ENCODE data around the gene DNER.

DNER gene

DNA sequence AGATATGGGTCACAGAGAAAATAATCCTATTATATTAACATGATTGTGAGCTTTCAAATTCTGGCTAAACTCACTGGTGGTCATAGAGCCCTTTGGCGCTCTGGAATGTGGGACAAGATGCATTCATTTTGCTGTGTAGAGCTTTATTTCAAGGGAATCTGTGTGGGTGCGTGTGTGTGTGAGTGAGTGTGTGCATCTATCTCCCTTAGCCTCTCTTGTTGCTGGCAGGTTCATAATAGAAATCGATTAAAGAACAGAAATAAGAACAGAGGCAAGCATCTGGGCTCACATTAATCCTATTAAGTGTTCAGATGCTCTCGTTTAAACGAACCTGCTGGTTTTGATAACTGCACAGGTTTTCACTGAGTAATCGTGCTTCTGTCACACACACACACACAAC, 287.9 kb downstream of the DNER start:
- DNase-seq: no peak
- Histone ChIP-seq H3K9me3 (ENCODE audit: insufficient read depth, low read depth, low read length) (peaks cover 3% of the 10 kb centered on the region), H3K9ac (ENCODE audit: low read length) (no peak overlapping the region), H3K79me2 (ENCODE audit: control insufficient read depth, insufficient read depth, low read length, poor library complexity) (no peaks in the 10 kb centered on the region), H3K4me2 (ENCODE audit: low read length) (no peak overlapping the region), H4K8ac (ENCODE audit: low read depth, low read length) (no peak overlapping the region), H2BK5ac (ENCODE audit: low read depth, low read length, poor library complexity) (no peak overlapping the region), H4K91ac (ENCODE audit: low read depth, low read length) (no peak overlapping the region), H3K27me3 (ENCODE audit: insufficient read depth, low read length) (no peaks in the 10 kb centered on the region), H3K18ac (ENCODE audit: low read length) (no peak overlapping the region), H3K4me3 (ENCODE audit: low read depth, low read length) (no peak overlapping the region), H3K4me1 (ENCODE audit: control insufficient read depth in 1 of 2, insufficient read depth in 2 of 2, low read length in 2 of 2) (no peaks in the 10 kb centered on the region), H3K27ac (ENCODE audit: low read depth, low read length) (no peak overlapping the region), H2BK120ac (ENCODE audit: insufficient read depth, low read length, poor library complexity) (no peak overlapping the region), H2AK5ac (ENCODE audit: low read length) (no peak overlapping the region), H2BK12ac (ENCODE audit: low read length) (no peak overlapping the region), H3K14ac (ENCODE audit: low read length) (no peak overlapping the region), H3K23ac (ENCODE audit: low read length) (no peak overlapping the region), H2AFZ (ENCODE audit: insufficient read depth, low read length, poor library complexity) (no peak overlapping the region), H3K79me1 (ENCODE audit: low read length) (no peaks in the 10 kb centered on the region), H3K36me3 (ENCODE audit: control insufficient read depth in 1 of 2, insufficient read depth in 2 of 2, low read length in 2 of 2) (no peaks in the 10 kb centered on the region), H4K12ac (ENCODE audit: low read depth, low read length) (no peak overlapping the region), H3K4ac (ENCODE audit: low read depth, low read length) (no peak overlapping the region)
- WGBS (ENCODE audit: extremely low coverage, insufficient coverage, insufficient read length): no CpG with 5 or more reads among the region's 6 CpGs

DNA sequence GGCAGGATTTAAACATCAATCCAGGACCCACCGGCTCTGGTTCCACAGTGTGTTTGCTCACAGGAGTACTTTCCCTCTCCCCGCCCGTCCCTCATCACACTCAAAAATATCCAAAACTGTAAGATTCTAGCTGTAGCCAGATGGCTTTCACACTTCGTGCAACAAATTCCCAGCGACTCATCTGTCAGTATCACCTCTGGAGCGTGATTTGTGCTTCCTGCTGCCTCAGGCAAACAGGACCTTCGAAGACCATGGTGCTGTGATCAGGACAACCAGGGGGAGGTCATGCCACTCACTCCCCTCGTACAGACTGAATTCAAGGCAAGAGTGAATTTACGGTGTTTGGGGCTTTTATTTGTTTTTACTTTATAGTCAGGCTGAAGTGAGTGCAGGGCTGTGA, 288.8 kb downstream of the DNER start:
- Histone ChIP-seq H2BK12ac (ENCODE audit: low read length) (no peak overlapping the region), H3K4me2 (ENCODE audit: low read length) (no peak overlapping the region), H2AFZ (ENCODE audit: insufficient read depth, low read length, poor library complexity) (no peak overlapping the region), H4K8ac (ENCODE audit: low read depth, low read length) (no peak overlapping the region), H2BK5ac (ENCODE audit: low read depth, low read length, poor library complexity) (no peak overlapping the region), H3K36me3 (ENCODE audit: control insufficient read depth in 1 of 2, insufficient read depth in 2 of 2, low read length in 2 of 2) (no peaks in the 10 kb centered on the region), H3K9ac (ENCODE audit: low read length) (no peak overlapping the region), H3K9me3 (ENCODE audit: insufficient read depth, low read depth, low read length) (peaks cover 3% of the 10 kb centered on the region), H3K23ac (ENCODE audit: low read length) (no peak overlapping the region), H3K27ac (ENCODE audit: low read depth, low read length) (no peak overlapping the region), H2BK120ac (ENCODE audit: insufficient read depth, low read length, poor library complexity) (no peak overlapping the region), H2AK5ac (ENCODE audit: low read length) (no peak overlapping the region), H3K79me1 (ENCODE audit: low read length) (no peaks in the 10 kb centered on the region), H3K4ac (ENCODE audit: low read depth, low read length) (no peak overlapping the region), H3K27me3 (ENCODE audit: insufficient read depth, low read length) (no peaks in the 10 kb centered on the region), H3K18ac (ENCODE audit: low read length) (no peak overlapping the region), H3K4me1 (ENCODE audit: control insufficient read depth in 1 of 2, insufficient read depth in 2 of 2, low read length in 2 of 2) (no peaks in the 10 kb centered on the region), H3K79me2 (ENCODE audit: control insufficient read depth, insufficient read depth, low read length, poor library complexity) (no peaks in the 10 kb centered on the region), H4K91ac (ENCODE audit: low read depth, low read length) (no peak overlapping the region), H3K4me3 (ENCODE audit: low read depth, low read length) (no peak overlapping the region), H3K14ac (ENCODE audit: low read length) (no peak overlapping the region), H4K12ac (ENCODE audit: low read depth, low read length) (no peak overlapping the region)
- WGBS (ENCODE audit: extremely low coverage, insufficient coverage, insufficient read length): no CpG with 5 or more reads among the region's 9 CpGs
- DNase-seq: no peak

DNA sequence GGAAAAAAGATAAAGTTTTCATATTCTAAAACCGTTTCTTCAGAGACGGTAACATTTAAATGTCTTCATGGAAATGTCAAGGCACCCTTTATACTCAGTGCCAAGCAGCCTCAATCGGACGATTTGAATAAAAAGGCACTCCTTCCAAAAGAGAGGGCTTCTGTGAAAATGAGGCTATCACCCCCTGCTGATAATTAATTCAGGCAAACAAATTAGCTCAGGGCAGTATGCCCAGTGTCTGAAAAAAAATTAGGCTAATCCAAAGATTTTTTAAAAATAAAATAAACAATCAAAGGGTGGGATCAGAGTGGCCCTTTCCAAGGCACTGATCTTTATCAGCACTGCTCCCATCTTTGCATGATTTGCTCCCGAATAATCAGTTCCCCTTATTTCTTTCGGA, 292.3 kb downstream of the DNER start:
- Histone ChIP-seq H3K27ac (ENCODE audit: low read depth, low read length) (no peak overlapping the region), H3K23ac (ENCODE audit: low read length) (no peak overlapping the region), H2BK120ac (ENCODE audit: insufficient read depth, low read length, poor library complexity) (no peak overlapping the region), H3K27me3 (ENCODE audit: insufficient read depth, low read length) (no peaks in the 10 kb centered on the region), H3K79me1 (ENCODE audit: low read length) (no peaks in the 10 kb centered on the region), H2AK5ac (ENCODE audit: low read length) (no peak overlapping the region), H3K79me2 (ENCODE audit: control insufficient read depth, insufficient read depth, low read length, poor library complexity) (no peaks in the 10 kb centered on the region), H4K91ac (ENCODE audit: low read depth, low read length) (no peak overlapping the region), H4K12ac (ENCODE audit: low read depth, low read length) (no peak overlapping the region), H3K9ac (ENCODE audit: low read length) (no peak overlapping the region), H2BK5ac (ENCODE audit: low read depth, low read length, poor library complexity) (no peak overlapping the region), H4K8ac (ENCODE audit: low read depth, low read length) (no peak overlapping the region), H3K9me3 (ENCODE audit: insufficient read depth, low read depth, low read length) (no peaks in the 10 kb centered on the region), H3K4me3 (ENCODE audit: low read depth, low read length) (no peak overlapping the region), H3K18ac (ENCODE audit: low read length) (no peak overlapping the region), H3K14ac (ENCODE audit: low read length) (no peak overlapping the region), H3K36me3 (ENCODE audit: control insufficient read depth in 1 of 2, insufficient read depth in 2 of 2, low read length in 2 of 2) (no peaks in the 10 kb centered on the region), H2AFZ (ENCODE audit: insufficient read depth, low read length, poor library complexity) (no peak overlapping the region), H2BK12ac (ENCODE audit: low read length) (no peak overlapping the region), H3K4ac (ENCODE audit: low read depth, low read length) (no peak overlapping the region), H3K4me2 (ENCODE audit: low read length) (no peak overlapping the region), H3K4me1 (ENCODE audit: control insufficient read depth in 1 of 2, insufficient read depth in 2 of 2, low read length in 2 of 2) (no peaks in the 10 kb centered on the region)
- no peak for DNase-seq
- no CpG with 5 or more reads among the region's 6 CpGs for WGBS (ENCODE audit: extremely low coverage, insufficient coverage, insufficient read length)

DNA sequence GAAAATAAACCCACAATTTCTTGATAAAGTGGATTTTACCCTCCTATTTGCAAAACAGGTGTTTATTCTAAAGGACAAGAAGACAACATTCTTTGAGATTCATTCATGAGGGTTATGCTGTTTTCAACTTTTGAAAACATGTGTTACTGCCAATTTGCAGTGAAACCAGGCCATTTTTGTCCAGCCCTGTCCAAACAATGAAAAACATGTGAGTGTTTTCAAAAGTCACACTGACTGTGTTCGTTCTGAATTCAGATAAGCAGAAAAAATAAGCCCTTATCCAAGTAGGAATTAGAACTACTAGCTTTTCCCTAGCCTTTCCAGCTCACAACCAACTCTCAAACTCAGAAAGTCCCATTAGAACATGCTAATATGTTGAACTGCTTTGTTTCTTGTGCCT, 295.2 kb downstream of the DNER start:
- Histone ChIP-seq H3K4me3 (ENCODE audit: low read depth, low read length) (no peak overlapping the region), H3K4me2 (ENCODE audit: low read length) (no peak overlapping the region), H3K9me3 (ENCODE audit: insufficient read depth, low read depth, low read length) (no peaks in the 10 kb centered on the region), H2BK5ac (ENCODE audit: low read depth, low read length, poor library complexity) (no peak overlapping the region), H3K23ac (ENCODE audit: low read length) (no peak overlapping the region), H2BK12ac (ENCODE audit: low read length) (no peak overlapping the region), H3K9ac (ENCODE audit: low read length) (no peak overlapping the region), H3K4ac (ENCODE audit: low read depth, low read length) (no peak overlapping the region), H3K79me1 (ENCODE audit: low read length) (no peaks in the 10 kb centered on the region), H3K18ac (ENCODE audit: low read length) (no peak overlapping the region), H2BK120ac (ENCODE audit: insufficient read depth, low read length, poor library complexity) (no peak overlapping the region), H4K12ac (ENCODE audit: low read depth, low read length) (no peak overlapping the region), H2AK5ac (ENCODE audit: low read length) (no peak overlapping the region), H3K4me1 (ENCODE audit: control insufficient read depth in 1 of 2, insufficient read depth in 2 of 2, low read length in 2 of 2) (no peaks in the 10 kb centered on the region), H2AFZ (ENCODE audit: insufficient read depth, low read length, poor library complexity) (no peak overlapping the region), H4K8ac (ENCODE audit: low read depth, low read length) (no peak overlapping the region), H3K36me3 (ENCODE audit: control insufficient read depth in 1 of 2, insufficient read depth in 2 of 2, low read length in 2 of 2) (no peaks in the 10 kb centered on the region), H3K27me3 (ENCODE audit: insufficient read depth, low read length) (no peaks in the 10 kb centered on the region), H3K79me2 (ENCODE audit: control insufficient read depth, insufficient read depth, low read length, poor library complexity) (no peaks in the 10 kb centered on the region), H3K14ac (ENCODE audit: low read length) (no peak overlapping the region), H4K91ac (ENCODE audit: low read depth, low read length) (no peak overlapping the region), H3K27ac (ENCODE audit: low read depth, low read length) (no peak overlapping the region)
- WGBS (ENCODE audit: extremely low coverage, insufficient coverage, insufficient read length): no CpG with 5 or more reads among the region's 1 CpG
- DNase-seq: no peak

All from trophoblast cell (in vitro differentiated cells and primary cell).